GM12873 (cell line): ENCODE results near the gene LRCH3.

Experiments
- TF ChIP-seq, protein P1 (sequence below): IDR thresholded peaks from 2 replicates; pipeline ENCODE4 v1.5.1; 2012; ENCODE audit warnings: low read depth, mild to moderate bottlenecking, moderate library complexity, low read length, control low read depth; ENCODE audit not compliant: insufficient read depth; ENCODE audit errors: missing control alignments

Gene LRCH3

DNA sequence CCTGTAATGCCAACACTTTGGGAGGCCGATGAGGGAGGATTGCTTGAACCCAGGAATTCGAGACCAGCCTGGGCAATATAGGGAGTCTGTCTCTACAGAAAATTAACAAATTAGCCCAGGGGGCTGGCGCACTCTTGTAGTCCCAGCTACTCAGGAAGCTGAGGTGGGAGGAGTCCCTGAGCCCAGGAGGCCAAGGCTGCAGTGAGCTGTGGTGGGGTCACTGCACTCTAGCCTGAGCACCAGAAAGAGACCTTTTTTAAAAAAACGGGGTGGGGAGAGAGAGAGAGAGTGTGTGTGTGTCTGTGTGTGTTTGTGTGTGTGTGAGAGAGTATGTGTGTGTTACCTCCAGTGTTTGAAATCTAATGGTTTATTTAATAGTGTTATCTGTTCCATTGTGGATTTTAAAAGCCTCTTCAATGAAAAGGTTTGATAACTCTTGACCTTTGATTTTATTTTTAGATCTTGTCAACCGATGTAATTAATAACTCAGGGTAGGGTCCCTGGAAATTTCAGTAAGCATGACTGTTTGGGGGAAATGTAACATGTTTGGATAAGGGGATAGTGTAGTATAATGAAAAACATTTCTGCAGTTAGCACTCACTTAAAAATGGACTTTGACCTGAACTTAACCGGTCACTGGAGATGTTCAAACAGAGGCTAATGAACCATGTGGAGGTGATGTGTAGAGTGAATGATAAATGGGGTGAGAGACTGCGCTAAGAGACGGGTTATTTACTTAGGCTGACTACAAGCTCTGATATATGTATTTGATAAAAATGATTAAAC is 29.7 kb downstream of the LRCH3 start:
- TF ChIP-seq, protein P1, sequence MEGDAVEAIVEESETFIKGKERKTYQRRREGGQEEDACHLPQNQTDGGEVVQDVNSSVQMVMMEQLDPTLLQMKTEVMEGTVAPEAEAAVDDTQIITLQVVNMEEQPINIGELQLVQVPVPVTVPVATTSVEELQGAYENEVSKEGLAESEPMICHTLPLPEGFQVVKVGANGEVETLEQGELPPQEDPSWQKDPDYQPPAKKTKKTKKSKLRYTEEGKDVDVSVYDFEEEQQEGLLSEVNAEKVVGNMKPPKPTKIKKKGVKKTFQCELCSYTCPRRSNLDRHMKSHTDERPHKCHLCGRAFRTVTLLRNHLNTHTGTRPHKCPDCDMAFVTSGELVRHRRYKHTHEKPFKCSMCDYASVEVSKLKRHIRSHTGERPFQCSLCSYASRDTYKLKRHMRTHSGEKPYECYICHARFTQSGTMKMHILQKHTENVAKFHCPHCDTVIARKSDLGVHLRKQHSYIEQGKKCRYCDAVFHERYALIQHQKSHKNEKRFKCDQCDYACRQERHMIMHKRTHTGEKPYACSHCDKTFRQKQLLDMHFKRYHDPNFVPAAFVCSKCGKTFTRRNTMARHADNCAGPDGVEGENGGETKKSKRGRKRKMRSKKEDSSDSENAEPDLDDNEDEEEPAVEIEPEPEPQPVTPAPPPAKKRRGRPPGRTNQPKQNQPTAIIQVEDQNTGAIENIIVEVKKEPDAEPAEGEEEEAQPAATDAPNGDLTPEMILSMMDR, result no peak

DNA sequence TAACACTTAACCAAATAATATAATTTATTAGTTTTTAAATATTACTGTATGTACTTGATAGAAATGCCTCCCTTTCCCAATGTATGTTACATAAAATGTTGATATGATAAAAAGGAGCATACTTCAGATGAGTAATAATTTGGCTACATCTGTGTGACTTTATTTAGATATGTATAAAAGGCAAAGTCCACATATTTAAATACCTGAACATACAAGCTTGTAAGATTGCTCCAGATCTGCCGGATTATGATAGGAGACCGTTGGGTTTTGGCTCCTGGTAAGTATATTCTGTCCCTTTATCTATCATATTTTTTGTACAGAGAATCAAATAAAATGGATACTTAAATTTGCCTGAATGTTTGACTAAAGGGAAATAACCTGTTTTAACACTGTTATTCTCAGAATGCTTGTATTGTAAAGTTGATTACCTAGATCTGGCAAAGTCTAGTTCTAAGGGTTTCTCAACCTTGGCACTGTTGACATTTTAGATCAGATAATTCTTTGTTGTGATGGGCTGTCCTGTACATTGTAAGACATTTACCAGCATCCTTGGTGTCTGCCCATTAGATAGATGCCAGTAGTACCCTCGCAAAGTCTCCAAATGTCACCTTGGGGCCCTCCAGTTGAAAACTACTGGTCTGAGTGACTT is 38.5 kb downstream of the LRCH3 start:
- TF ChIP-seq, protein P1, result no peak

DNA sequence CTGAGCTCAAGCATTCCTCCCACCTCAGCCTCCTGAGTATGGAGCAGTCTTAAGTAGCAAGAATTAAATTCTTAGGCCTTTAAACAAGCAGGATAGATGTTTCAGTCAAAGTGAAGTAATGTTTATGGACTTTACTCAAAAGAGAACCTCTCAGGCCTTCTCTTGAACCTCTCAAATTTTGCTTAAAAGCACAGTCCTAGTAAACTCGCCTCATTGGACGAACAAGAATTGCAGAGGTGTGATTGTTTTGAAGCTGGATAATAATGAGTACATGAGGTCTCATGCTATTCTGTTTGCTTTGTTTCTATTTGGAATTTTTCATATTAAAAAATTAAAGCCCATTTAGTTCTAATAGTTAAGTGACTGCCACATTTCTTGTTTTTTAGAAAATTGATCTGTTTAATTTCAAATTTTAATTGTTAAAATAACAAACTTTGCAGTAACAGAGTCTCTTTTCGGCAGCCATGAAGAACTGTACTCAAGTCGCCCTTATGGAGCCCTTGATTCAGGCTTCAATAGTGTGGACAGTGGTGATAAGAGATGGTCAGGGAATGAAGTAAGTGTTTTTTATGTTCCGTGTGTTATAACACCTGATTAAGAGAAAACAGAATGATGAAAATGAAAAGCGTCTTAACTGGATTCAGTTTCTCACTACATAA is 39.4 kb downstream of the LRCH3 start:
- TF ChIP-seq, protein P1, result no peak

DNA sequence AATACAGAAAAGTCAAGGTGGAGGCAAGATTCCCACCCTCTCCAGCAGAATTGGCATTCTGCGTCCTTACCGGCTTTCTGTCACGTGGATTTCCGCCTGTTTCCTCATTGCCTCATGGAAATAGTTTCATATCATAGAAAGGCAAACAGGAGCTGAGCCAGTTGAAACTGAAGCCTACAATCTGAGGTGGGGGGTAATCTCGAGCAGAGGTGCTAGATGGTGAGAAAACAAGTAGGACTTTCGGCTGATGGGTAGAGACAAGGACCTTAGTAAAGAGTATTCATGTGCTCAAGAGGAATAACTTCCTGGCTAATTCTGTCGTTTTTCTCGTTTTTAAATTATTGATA is 39.9 kb downstream of the LRCH3 start:
- TF ChIP-seq, protein P1, result no peak

DNA sequence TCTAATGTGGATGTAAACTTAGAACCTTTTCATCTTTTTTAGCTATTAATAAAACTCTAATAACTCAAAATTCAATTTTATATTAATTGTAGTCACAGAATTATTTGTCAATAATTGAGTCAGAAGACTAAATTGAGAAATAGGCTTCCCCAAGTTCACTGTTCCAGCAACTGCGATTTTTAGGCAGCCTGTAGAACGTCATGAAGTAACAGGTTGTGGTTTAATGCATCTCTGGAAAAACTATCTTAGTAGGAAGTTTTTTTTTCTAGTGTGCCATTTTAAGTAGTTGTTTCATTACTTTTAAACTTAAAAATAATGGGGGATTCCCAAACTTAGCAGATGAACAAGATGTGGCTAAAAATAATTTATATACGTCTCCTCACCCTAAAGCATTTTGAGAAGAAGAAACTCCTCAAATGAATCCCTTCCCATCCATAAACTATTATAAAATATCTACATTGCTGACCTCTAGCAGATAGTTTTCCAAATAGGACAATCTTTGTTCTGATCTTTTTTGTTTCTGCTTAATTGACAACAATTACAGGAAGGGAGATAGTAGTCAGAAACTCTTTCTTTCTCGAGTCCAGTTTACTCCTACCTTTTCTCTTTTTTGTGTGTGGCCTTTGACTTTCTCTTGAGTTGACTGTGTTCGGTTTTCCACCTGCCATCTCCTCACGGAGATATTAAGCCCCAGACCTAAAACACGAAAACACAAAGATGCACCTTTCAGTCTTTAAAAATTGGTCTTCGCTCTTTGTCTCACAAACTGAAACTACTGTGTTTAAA is 43.1 kb downstream of the LRCH3 start:
- TF ChIP-seq, protein P1, result no peak

DNA sequence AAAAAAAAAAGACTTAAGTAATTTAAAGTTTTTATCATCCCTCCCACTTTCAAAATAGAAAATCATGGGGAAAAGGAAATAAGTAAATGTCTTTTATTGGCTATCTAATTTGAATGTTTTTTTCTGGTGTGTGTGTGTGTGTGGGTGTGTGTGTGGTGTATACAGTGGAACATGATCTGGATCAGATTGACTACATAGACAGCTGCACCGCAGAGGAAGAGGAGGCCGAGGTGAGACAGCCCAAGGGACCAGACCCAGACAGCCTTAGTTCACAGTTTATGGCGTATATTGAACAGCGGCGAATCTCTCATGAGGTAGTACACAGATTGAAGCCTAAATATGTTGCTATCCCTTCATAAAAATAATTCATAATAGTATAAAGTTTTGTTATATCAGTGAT is 44.5 kb downstream of the LRCH3 start:
- TF ChIP-seq, protein P1, result no peak
